ENCODE results near the gene IRGQ. TPM values are rescaled to one million over a fixed set of nuclear protein-coding genes. Genes with fewer than 3 reads are reported as not detected.

Gene IRGQ
- total RNA-seq, 2 experiments from 2014 or later = 28.9 to 29.8 TPM

- no peak for TF ChIP-seq CTCF (IDR thresholded peaks at IDR 0.05)
- Mint-ChIP-seq H3K36me3 (ENCODE audit: low read depth) (no peaks in the 10 kb centered on the region), H3K27me3 (peaks cover 37% of the 10 kb centered on the region), H3K4me1 (ENCODE audit: low read depth) (peaks cover 9% of the 10 kb centered on the region), H3K4me3 (no peak overlapping the region), H3K27ac (no peak overlapping the region), H3K9me3 (no peaks in the 10 kb centered on the region)
- no peak overlapping the region for H3K4me3 ChIP-seq (ENCODE audit: low read length)
- H3K36me3 ChIP-seq (ENCODE audit: insufficient read depth, low read length) = no peaks in the 10 kb centered on the region
- no peaks in the 10 kb centered on the region for H3K9me3 ChIP-seq (ENCODE audit: control insufficient read depth in 1 of 2, insufficient read depth in 1 of 2, low read length in 2 of 2)
- DNase-seq = no peak
- H3K27ac ChIP-seq (ENCODE audit: low read depth in 1 of 2, low read length in 2 of 2) = no peak overlapping the region
- ATAC-seq (ENCODE audit: poor library complexity) = no peak
- intact Hi-C loops (cut with DNase I, micrococcal nuclease) = loop anchor here in 1 of 2 experiments (5.0 kb wide), 1 partner anchor 78 kb away; no protein-coding TSS in a partner anchor
- POLR2A ChIA-PET = no interaction called here
- H3K4me1 ChIP-seq (ENCODE audit: insufficient read depth, low read length) = peaks cover 9% of the 10 kb centered on the region
- H3K27me3 ChIP-seq (ENCODE audit: control insufficient read depth in 1 of 2, insufficient read depth in 2 of 2, low read length in 2 of 2) = peaks cover 11 to 27% of the 10 kb centered on the region in 2 experiments
- CTCF ChIA-PET = no interaction called here
Observed at GRCh38 chr19:43634506-43634871, 38.6 kb upstream of the IRGQ start.

DNA sequence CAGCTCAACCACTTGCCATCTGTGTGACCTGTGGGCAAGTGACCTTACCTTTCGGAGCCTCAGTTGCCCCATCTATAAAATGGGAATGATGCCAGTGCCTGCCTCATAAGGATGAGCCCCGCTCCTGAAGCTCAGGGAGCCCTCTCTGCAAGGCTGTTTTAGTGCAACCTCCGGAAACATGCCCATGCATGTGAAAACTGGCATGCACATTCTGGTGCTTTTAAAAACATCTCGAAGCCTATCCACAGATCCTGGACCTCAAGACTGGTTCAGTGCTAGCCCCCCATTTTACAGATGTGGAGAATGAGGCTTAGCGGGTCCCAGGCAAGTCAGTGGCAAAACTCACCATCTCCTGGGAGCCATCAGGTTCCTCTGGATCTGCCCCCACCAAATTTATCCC, 38.1 kb upstream of the IRGQ start:
- ATAC-seq (ENCODE audit: poor library complexity) (no peak), DNase-seq (no peak)
- H3K36me3 Mint-ChIP-seq (ENCODE audit: low read depth) = no peaks in the 10 kb centered on the region
- POLR2A ChIA-PET = no interaction called here
- H3K27me3 Mint-ChIP-seq = peaks cover 35% of the 10 kb centered on the region
- peaks cover 7% of the 10 kb centered on the region for H3K4me1 Mint-ChIP-seq (ENCODE audit: low read depth)
- peaks cover 11 to 25% of the 10 kb centered on the region in 2 experiments for H3K27me3 ChIP-seq (ENCODE audit: control insufficient read depth in 1 of 2, insufficient read depth in 2 of 2, low read length in 2 of 2)
- no peak overlapping the region for H3K27ac ChIP-seq (ENCODE audit: low read depth in 1 of 2, low read length in 2 of 2)
- intact Hi-C loops (cut with DNase I, micrococcal nuclease) = loop anchor here in 1 of 2 experiments (5.0 kb wide), 1 partner anchor 78 kb away; no protein-coding TSS in a partner anchor
- peaks cover 7% of the 10 kb centered on the region for H3K4me1 ChIP-seq (ENCODE audit: insufficient read depth, low read length)
- no peak for TF ChIP-seq CTCF (IDR thresholded peaks at IDR 0.05)
- CTCF ChIA-PET = no interaction called here
- no peak overlapping the region for H3K4me3 ChIP-seq (ENCODE audit: low read length)
- no peaks in the 10 kb centered on the region for H3K36me3 ChIP-seq (ENCODE audit: insufficient read depth, low read length)
- H3K4me3 Mint-ChIP-seq = no peak overlapping the region
- no peaks in the 10 kb centered on the region for H3K9me3 Mint-ChIP-seq
- H3K9me3 ChIP-seq (ENCODE audit: control insufficient read depth in 1 of 2, insufficient read depth in 1 of 2, low read length in 2 of 2) = no peaks in the 10 kb centered on the region
- no peak overlapping the region for H3K27ac Mint-ChIP-seq

DNA sequence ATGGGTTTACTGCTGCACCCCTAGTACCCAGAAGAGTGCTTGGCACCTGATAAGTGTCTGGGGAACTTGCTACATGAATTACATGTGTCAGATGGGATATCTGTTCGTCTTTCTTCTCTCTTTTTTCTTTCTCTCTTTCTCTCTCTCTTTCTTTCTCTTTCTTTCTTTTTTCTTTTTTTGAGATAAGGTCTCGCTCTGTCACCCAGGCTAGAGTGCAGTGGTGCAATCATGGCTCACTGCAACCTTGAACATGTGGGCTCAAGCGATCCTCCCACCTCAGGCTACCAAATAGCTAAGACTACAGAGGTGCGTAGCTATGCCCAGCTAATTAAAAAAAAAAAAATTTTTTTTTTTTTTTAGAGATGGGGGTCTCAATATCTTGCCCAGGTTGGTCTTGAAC, 37.6 kb upstream of the IRGQ start:
- Mint-ChIP-seq H3K27me3 (peaks cover 30% of the 10 kb centered on the region), H3K9me3 (no peaks in the 10 kb centered on the region), H3K36me3 (ENCODE audit: low read depth) (no peaks in the 10 kb centered on the region), H3K4me3 (no peak overlapping the region), H3K4me1 (ENCODE audit: low read depth) (peaks cover 2% of the 10 kb centered on the region), H3K27ac (no peak overlapping the region)
- POLR2A ChIA-PET = no interaction called here
- Histone ChIP-seq H3K4me1 (ENCODE audit: insufficient read depth, low read length) (peaks cover 1% of the 10 kb centered on the region), H3K27ac (ENCODE audit: low read depth in 1 of 2, low read length in 2 of 2) (no peak overlapping the region), H3K27me3 (ENCODE audit: control insufficient read depth in 1 of 2, insufficient read depth in 2 of 2, low read length in 2 of 2) (peaks cover 6 to 20% of the 10 kb centered on the region in 2 experiments), H3K36me3 (ENCODE audit: insufficient read depth, low read length) (no peaks in the 10 kb centered on the region), H3K4me3 (ENCODE audit: low read length) (no peak overlapping the region), H3K9me3 (ENCODE audit: control insufficient read depth in 1 of 2, insufficient read depth in 1 of 2, low read length in 2 of 2) (no peaks in the 10 kb centered on the region)
- DNase-seq = no peak
- ATAC-seq (ENCODE audit: poor library complexity) = no peak
- CTCF ChIA-PET = no interaction called here
- no peak for TF ChIP-seq CTCF (IDR thresholded peaks at IDR 0.05)
- intact Hi-C loops (cut with DNase I, micrococcal nuclease) = loop anchor here in 1 of 2 experiments (5.0 kb wide), 1 partner anchor 79 kb away; no protein-coding TSS in a partner anchor

All from CD4-positive, alpha-beta T cell (primary cell).